Right lobe of liver (tissue), 4 donors: Measurements from ENCODE around the gene CLPTM1L.
"Not testable (repeated sequence)": the region's sequence is repeated elsewhere in the genome, so short reads cannot be mapped to it uniquely, and the experiment has no call there.

ENCODE experiments used
- CTCF ChIP-seq, 4 donors: fragments of 200-600 bp in 3 of 4; fragments of 450-650 bp in 1 of 4; IDR thresholded peaks; one replicate each; pipeline versions ENCODE4 v1.5.1 to v1.8.0; 2016 to 2022; ENCODE audit warnings: antibody characterized with exemption in 4 of 4, mild to moderate bottlenecking in 2 of 4
- POLR2A ChIP-seq: fragments of 450-650 bp; IDR thresholded peaks from one replicate; pipeline ENCODE4 v1.6.1; 2017; ENCODE audit warnings: antibody characterized with exemption, mild to moderate bottlenecking
- donor health status: DM: no; HTN: no; CAD: no.
- donor health status: DM: no; HTN: no; CAD: no.
- donor health status: DM: no; HTN: yes; CAD: no.

- TF ChIP-seq CTCF (IDR thresholded peaks at IDR 0.05); POLR2A: not testable (repeated sequence)
Observed at GRCh38 chr5:1371972-1372342, 27.1 kb upstream of the CLPTM1L start.
